Measurements from ENCODE around the gene RAB26.
"Not testable (repeated sequence)": the region's sequence is repeated elsewhere in the genome, so short reads cannot be mapped to it uniquely, and the experiment has no call there.

GRCh38 chr16:2108446-2109270, 39.8 kb upstream of the RAB26 start:
- not testable (repeated sequence) for TF ChIP-seq CTCF (IDR thresholded peaks at IDR 0.05; ENCODE audit: low read length); EZH2 (optimal IDR thresholded peaks at IDR 0.05; ENCODE audit: low read depth, low read length)
